Measurements from ENCODE around the gene ZNF831. TPM values are rescaled to one million over a fixed set of nuclear protein-coding genes. Genes with fewer than 3 reads are reported as not detected.

The ZNF831 gene
- total and polyA plus RNA-seq, 11 donors = 0.02 to 0.77 (median 0.06) TPM; not detected in 2

- DNase-seq (no peak), ATAC-seq (no peak)
- intact Hi-C loops (cut with DNase I) = loop anchor here in 1 of 10 donors (5.0 kb wide), 1 partner anchor 93 kb away; no protein-coding TSS in a partner anchor
- Histone ChIP-seq H3K27ac (no peak overlapping the region), H3K36me3 (no peaks in the 10 kb centered on the region), H3K4me3 (no peak overlapping the region), H3K9me3 (peaks cover 0 to 14% (median 5%) of the 10 kb centered on the region in 12 donors), H3K4me1 (no peaks in the 10 kb centered on the region), H3K27me3 (peaks cover 0 to 26% (median 11%) of the 10 kb centered on the region in 9 donors)
- TF ChIP-seq POLR2A (IDR thresholded peaks at IDR 0.05) = no peak
- TF ChIP-seq, protein P1, sequence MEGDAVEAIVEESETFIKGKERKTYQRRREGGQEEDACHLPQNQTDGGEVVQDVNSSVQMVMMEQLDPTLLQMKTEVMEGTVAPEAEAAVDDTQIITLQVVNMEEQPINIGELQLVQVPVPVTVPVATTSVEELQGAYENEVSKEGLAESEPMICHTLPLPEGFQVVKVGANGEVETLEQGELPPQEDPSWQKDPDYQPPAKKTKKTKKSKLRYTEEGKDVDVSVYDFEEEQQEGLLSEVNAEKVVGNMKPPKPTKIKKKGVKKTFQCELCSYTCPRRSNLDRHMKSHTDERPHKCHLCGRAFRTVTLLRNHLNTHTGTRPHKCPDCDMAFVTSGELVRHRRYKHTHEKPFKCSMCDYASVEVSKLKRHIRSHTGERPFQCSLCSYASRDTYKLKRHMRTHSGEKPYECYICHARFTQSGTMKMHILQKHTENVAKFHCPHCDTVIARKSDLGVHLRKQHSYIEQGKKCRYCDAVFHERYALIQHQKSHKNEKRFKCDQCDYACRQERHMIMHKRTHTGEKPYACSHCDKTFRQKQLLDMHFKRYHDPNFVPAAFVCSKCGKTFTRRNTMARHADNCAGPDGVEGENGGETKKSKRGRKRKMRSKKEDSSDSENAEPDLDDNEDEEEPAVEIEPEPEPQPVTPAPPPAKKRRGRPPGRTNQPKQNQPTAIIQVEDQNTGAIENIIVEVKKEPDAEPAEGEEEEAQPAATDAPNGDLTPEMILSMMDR (IDR thresholded peaks at IDR 0.05) = no peak
- 92 to 93% (median 93%) methylated on average over 14 to 18 of the region's 18 CpGs for WGBS, 4 donors
These were observed 31.8 kb downstream of the ZNF831 start for GRCh38 chr20:59195316-59195993.

- no peak overlapping the region for H3K4me3 ChIP-seq
- ATAC-seq (no peak), DNase-seq (no peak)
- peaks cover 0 to 26% (median 0%) of the 10 kb centered on the region in 9 donors for H3K27me3 ChIP-seq
- intact Hi-C loops (cut with DNase I) = no loop called here
- H3K36me3 ChIP-seq = no peaks in the 10 kb centered on the region
- no peak overlapping the region for H3K27ac ChIP-seq
- H3K9me3 ChIP-seq = peaks cover 0 to 22% (median 5%) of the 10 kb centered on the region in 12 donors
- TF ChIP-seq POLR2A (IDR thresholded peaks at IDR 0.05) = no peak
- TF ChIP-seq, protein P1 (IDR thresholded peaks at IDR 0.05) = no peak
- WGBS, 4 donors = 40 to 59% (median 49%) methylated on average over 9 to 10 of the region's 10 CpGs
- peaks cover 0 to 36% (median 6%) of the 10 kb centered on the region in 12 donors for H3K4me1 ChIP-seq
These were observed 40.7 kb downstream of the ZNF831 start for GRCh38 chr20:59204165-59204894.

GRCh38 chr20:59205044-59205443 lies 41.4 kb downstream of the ZNF831 start:
- Histone ChIP-seq H3K9me3 (peaks cover 0 to 14% (median under 1%) of the 10 kb centered on the region in 12 donors), H3K4me3 (no peak overlapping the region), H3K36me3 (no peaks in the 10 kb centered on the region), H3K27me3 (peaks cover 0 to 26% (median 0%) of the 10 kb centered on the region in 9 donors), H3K27ac (peak overlapping the region in 2 of 12 donors; percentile 17 to 44), H3K4me1 (peaks cover 0 to 36% (median 6%) of the 10 kb centered on the region in 12 donors)
- DNase-seq = no peak
- ATAC-seq = peak in 1 of 4 donors; percentile 61
- intact Hi-C loops (cut with DNase I) = loop anchor here in 8 of 10 donors (5.0 kb wide), 2 partner anchors 118 to 333 kb away; no protein-coding TSS in a partner anchor
- WGBS, 4 donors = 33 to 50% (median 44%) methylated on average over 6 of the region's 6 CpGs
- TF ChIP-seq, protein P1 (IDR thresholded peaks at IDR 0.05) = no peak
- no peak for TF ChIP-seq POLR2A (IDR thresholded peaks at IDR 0.05)

- 73 to 82% (median 77%) methylated on average over 2 of the region's 2 CpGs for WGBS, 4 donors
- ATAC-seq = no peak
- intact Hi-C loops (cut with DNase I) = loop anchor here (1.0 to 5.0 kb wide), 6 partner anchors 118 to 338 kb away; no protein-coding TSS in a partner anchor
- no peaks in the 10 kb centered on the region for H3K9me3 ChIP-seq
- no peak overlapping the region for H3K4me3 ChIP-seq
- H3K27me3 ChIP-seq = peaks cover 0 to 26% (median 0%) of the 10 kb centered on the region in 9 donors
- peaks cover 0 to 36% (median 6%) of the 10 kb centered on the region in 12 donors for H3K4me1 ChIP-seq
- no peaks in the 10 kb centered on the region for H3K36me3 ChIP-seq
- TF ChIP-seq, protein P1 (IDR thresholded peaks at IDR 0.05) = no peak
- TF ChIP-seq POLR2A (IDR thresholded peaks at IDR 0.05) = no peak
- DNase-seq = no peak
- H3K27ac ChIP-seq = no peak overlapping the region
These were observed 43.6 kb downstream of the ZNF831 start for GRCh38 chr20:59207235-59207634.

Measured in heart left ventricle (tissue), 16 donors.